Limb (tissue), 2 donors: ENCODE data around the gene FCAMR.
A peak's percentile ranks its signal among the peaks of the same experiment; 100 is the strongest.

Source experiments
- DNase-seq, 2 donors: peaks; one replicate each; pipeline ENCODE4 v3.0.0-alpha.2; 2016; ENCODE audit errors: extremely low spot score in 2 of 2

FCAMR gene

DNA sequence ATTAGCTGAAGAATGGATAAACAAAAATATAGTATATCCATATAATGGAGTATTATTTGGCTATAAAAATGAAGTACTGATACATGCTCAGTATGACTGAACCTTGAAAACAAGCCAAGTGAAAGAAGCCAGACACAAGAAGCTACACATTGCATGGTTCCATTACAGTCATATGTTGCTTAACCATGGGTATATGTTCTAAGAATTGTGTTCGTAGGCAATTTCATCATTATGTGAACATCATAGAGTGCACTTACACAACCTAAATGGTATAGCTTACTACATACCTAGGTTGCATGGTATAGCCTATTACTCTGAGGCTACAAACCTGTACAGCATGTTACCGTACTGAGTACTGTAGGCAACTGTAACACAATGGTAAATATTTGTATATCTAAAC lies 28.6 kb upstream of the FCAMR start:
- no peak for DNase-seq

DNA sequence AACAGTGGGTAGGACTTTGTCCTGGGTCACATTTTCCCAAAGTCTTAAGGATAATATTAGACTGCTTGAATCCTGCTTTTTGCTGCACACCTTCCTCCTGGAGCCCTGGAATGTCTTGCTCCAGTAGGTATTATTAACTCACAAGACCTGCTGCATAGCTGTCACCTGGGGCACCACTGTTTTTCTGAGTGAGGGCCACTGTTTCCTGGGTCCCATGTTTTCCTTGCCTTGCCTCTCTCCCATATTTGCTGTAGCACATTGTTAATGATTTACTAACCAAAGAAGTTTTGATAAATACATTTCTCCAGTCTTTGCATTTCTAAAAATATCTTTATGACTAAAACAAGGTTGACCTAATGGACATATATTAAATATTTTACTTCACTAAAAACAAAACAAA lies 22.5 kb upstream of the FCAMR start:
- no peak for DNase-seq

DNA sequence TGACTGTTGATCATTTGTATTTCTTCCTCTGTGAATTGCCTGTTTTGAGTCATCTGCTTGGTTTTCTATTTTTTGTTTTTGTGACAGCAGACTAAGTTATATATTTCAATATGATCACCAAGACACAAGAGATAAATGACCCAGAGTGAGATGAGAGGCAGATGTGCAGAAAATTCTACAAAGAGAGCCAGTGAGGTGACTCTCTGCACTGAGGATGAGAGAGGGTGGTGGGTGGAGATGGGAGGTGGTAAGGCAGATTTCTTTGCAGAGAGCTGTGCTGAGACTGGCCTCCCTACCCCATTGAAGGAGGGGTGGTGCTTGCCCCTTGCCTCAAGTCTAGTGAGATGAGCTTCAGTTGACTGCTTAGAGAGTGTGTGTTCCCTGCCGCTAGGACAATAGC lies 17.6 kb upstream of the FCAMR start:
- DNase-seq = no peak

DNA sequence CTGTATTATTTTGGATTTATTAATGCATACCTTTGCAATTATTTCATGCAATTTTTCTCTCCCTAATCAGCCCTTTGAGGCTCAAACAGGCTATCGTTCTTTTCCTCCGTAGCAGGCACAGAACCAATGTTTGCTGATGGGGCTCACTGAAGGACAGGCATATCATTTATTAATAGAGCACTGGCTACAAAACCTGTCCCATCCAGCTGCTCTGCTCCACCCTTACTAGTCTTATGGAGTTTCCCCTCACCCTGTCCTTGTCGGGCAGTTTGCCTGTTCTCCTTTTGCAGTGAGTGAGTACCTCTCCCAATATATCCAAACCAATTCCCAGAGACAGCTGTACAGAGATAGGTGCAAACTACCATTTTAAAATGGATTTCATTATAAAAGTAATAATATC lies 16.6 kb upstream of the FCAMR start:
- no peak for DNase-seq

DNA sequence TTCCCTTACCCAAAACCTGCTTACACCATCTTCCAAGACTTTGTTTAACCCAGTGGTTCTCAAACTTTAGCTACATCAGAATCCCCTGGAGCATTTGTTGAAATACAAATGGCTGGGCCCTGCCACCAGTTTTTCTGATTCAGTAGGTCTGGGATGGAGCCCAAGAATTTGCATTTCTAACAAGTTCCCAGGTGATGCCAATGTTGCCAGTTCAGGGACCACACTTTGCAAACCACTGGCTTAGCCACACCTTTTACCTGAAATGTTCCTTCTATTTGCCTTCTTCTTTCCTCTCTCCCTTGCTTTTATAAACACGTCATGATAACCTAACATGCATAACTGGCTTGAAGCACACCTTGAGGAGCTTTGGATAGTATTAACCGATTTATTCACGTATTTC lies 16.1 kb upstream of the FCAMR start:
- no peak for DNase-seq

DNA sequence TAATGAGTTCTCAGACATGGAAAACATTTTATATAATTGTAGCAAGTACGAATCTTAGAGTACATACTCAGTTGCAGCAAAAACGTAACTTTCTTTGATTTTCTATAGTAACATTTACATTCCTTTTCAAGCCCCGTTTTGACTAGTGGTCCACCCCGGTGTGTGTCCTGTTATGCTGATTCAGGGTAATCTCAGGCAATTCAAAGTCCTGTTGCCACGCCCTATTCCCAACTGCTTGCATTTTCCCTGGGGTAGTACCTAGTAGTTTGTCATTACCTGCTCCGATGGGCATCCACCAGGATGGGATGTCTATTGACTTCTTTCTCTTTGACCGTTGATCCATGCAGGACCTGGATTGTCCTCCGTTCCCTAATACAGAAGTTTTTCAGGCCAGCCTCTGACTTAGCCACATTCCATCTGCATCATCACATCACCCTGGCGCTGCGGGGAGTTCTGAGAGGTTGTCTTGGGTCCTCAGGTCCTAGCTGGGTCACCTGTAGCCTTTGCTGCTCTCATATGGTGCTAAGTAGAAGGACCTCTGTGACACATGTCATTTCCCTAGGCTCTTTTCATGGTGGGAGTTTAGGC lies 15.0 kb upstream of the FCAMR start:
- DNase-seq = no peak

DNA sequence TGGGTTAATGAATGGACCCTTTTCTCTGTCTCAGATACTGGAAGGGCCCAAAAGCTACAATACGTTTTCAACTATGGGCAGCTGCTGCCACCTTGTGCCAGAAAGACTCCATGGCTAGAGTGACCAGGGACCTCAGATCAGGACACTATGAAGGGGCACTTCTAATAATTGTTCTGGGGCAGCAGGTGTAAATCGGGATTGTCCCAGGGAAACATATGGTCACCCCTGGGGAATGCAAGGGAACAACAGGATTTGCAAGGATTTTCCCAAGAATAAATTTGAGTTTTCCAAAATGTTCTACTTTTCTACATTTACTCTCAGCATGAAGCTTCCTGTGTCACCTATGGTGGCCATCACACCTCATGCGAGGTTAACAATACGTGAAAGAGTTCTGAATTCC lies 12.0 kb upstream of the FCAMR start:
- peak; percentile 21 to 64 for DNase-seq

DNA sequence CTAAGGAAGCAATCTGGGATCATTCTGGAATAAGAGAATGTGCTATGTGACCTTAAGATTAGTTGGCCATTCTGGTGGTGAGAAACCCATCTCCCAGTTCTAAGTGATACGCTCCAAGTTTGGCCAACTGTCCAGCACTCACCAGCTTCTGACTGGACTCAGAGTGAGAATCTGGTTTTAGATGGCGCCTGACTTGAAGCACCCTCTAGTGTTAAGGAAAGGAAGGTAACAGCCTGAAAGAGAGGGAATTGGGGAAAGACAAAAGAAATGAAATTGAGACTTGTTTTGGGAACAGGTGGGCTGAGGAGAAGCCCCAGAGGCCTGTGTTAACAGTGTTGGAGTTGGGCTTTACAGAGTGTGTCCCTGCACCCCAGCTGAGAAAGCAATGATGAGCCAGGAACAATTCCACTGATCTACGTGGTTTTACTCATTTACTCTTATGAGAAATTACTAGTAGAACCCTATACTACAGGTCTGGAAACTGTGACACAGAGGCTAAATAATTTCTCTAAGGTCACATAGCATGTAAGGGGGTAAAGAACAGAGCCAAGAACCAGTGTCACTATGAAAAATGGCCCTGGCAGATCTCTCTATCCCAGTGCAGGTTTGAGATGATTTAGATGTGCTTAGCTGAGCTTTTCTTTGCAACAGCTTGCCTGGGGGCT lies 9.3 kb upstream of the FCAMR start:
- DNase-seq = no peak

DNA sequence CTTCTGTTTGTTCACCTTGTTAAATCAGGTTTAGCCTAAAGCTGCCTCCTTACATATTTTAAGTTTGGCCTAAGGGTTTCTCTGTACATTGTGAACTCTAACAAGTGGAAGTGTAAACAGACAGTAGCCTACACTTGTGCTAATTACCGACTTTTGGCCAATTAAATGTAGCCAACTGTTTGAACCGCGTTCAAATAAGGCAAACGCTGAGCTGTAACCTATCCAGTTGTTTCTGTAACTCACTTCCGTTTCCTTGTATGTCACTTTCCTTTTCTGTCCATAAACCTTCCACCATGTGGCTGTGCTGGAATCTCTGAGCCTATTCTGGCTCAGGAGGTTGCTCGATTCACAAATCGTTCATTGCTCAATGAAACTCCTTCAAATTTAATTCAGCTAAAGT lies 8.0 kb upstream of the FCAMR start:
- DNase-seq = no peak

DNA sequence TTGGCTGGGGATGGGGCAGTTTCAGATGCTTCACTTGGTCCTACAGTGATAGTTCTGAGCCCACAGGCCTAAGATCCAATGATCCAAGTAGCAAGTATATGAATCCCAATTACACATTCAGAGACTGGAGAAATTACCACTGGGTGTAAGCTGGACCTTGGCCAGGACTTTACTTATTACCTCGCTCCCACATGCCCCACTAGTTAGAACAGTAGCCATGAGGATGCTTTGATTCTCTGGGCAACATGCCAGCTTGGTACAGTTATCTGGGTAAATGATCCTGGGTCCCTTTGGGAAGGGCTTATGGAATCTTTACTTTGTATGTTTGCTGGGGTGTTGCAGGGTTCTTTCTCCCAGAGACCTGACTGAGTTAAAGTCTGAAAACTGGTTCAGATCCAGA lies 5.0 kb upstream of the FCAMR start:
- no peak for DNase-seq

DNA sequence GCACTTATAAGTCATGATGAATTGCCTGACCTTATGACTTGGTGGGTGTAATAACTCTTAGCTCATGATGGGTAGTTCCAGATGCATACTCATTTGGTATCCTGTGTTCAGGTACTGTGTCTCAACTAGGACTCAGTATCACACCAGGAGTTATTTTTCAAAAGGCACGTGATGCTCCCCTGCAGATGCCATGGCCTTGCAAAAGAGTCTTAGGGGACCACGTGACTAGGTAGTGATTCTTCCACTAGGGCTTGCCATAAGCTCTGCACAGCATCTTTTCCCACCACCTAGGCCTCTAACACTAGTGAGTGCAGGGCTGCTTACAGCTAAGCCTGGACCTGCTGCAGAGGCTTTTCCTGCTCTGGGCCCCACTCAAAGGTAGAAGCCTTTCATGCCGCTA lies 3.9 kb upstream of the FCAMR start:
- no peak for DNase-seq

DNA sequence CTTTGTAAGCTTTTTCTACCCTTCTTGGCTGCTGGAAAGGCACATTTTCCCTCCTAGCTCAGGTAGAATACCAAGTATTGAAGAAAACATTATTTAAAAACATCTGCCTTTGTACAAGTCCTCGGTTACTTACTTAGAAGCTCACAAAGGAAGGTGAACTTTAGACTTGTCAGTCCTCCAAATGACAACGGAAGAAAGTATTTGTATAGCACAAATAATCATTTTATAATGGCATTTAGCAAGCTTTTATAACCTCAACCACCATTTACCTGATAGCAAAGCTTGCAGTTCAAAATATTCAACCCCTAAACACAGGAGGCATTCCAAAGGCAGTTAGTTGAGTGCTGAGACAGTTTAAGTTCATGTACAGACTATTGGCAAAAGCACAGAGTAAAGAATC lies 2.5 kb upstream of the FCAMR start:
- DNase-seq = no peak

DNA sequence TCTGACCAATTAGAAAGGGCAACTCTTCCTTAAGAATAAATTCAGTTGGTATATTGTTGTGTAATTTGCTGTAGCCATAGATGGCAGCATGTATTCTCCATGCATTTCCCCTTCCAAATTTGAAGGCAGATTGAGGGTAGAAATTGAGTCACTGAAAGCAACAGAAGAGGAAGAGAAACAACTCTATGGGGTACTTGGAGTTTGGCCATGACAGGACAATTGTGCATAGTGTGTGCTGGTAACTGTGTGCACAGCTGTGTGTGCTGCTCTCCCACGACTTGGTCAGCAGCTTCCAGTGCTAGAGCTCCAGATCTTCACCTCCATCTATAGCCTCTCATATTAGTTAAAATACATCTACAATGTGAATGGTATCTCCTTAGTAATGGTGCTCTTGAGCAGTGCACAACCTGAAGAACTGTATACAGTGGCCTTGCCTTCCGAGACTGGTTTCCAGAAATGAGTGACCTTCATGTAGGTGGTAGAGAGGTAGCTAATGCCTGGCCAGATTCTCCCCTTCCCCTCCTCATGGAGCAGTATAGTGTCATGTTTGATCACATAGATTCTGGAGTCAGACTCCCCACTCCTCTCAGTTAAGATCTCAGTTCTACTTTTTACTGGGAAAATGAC lies 882 bp upstream of the FCAMR start:
- DNase-seq = no peak

DNA sequence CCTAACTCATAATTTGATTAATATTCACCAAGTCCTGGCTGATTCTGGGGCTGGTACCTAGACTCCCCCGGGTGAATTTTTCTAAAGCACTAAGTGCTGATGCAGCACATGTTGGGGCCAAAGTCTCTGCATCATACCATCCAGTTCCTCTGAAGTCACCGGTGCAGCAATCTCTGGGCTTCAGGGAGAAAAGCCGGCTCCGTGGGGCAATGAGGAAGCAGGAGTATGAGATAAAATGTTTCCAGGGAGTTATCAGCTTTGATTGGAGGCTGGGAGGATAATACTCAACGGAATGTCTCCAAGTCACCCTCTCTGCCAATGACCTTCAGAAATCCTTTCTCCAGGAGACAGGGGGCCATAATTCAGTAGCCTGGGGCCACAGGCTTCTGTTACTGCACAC lies 1.2 kb downstream of the FCAMR start:
- DNase-seq = no peak

DNA sequence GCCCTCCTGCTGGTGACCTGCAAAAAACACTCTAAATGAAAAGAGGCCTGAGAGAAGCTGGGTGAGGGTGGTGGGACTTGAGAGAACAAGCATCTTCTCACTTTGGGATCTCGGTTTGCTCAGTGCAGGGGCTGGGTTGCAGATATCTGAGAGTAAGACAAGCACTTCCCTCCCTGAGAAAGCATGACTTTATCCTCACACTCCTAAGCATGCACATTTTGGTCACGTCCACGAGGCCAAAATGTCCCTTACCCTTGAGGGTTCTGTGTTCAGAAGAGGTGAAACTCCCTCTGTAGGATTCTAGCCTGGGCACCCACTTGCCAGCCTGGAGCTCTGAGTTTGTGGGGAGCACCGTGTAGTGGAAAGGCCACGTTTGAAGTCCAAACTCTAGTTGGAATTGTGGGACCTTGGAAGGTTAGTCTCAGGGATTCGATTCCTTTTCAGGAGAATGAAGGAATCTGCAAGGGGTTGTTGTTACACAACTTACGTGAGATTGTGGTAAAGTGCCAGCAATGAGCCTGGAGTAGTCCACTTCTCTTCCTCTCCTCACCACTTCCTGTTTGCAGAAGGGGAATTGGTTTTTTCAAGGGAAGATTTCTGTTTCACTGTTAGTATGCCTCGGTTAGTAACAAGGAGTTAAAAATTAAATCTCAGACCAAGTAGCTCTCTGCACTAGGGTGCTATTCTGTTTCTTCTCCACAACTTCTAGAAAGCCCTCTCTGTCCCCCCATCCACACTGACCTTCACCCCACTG lies 3.0 kb downstream of the FCAMR start:
- no peak for DNase-seq

DNA sequence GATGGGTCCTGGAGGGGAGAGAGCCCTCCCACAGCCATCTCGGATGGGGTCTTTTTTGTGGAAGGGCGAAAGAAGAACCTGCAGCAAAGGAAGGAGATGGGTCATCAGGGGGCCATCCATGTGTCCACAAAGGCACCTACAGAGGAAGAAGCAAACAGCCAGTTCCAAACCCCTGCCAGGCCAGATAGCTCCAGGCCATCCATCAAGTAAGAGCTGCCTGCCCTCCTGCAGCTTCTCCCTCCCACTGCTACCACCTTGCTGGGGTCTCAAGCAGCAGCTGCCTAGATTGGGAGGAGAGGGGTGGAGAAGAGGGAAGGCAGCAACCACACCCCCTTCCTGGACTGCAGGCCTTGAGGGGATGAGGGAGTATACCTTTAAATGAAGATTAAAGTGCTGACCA lies 4.5 kb downstream of the FCAMR start:
- DNase-seq = no peak

DNA sequence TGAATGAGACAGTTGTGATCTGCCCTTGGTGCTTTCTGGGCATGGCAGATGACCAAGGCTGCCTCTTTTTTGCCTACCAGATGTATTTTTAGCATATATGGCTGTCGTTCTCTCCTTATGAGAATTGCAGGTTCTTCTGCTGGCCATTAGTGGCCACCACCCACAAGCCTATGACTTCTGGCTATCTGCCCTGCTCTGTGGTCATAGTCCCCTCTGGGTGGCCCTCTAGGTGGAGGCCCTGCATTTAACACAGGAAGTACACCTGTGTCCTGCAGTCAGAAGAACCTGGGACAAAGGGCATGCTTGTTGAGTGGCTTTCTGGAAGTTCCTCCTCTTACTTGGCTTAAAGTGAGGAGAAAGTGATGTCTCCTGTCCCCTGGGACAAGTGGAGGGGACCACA lies 6.5 kb downstream of the FCAMR start:
- DNase-seq = no peak

DNA sequence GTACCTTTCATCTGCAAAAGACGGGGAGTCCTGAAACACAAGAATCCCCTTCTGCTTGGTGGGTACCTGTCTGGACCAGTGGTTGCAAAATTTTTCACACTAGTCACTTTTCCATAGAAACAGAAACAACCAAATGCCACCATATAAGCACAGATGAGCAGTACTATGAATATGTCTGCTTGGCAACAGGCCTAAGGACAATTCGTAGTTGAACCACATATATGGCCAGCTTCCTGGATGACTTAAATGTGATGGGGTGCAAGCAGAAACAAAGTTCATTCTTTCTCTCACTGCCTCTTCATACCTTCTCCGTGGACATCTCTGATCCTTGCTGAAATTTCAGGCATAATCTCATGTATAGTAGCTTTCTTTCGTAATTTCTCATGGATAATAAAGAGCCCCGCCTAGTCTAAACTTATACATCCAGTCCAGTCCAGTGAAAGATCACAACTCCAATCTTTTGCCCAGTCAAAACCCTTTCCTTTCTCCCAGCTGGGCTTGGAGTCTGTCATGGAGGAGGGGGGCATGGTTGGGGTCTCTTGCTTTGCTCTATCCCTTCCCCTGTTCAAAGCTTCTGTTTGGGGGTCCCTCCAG lies 7.0 kb downstream of the FCAMR start:
- no peak for DNase-seq

DNA sequence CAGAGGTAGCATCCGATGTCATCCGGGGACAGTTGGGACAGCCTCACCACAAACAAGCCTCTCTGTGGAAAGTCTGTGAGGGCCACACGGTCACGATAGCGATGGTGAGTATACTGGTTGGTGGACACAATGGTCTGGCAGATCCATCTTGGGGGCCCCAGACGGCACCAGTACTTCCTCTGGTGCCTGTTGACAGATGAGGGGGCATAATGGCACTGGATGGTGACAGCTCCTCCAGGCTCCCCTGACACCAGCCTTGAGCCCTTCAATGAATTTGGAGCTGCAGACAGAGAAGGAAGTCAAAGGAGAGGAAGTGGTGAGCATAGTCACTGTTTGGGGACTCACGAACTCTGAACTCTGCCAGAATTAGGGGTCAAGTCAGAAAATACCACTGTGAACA lies 8.0 kb downstream of the FCAMR start:
- no peak for DNase-seq

DNA sequence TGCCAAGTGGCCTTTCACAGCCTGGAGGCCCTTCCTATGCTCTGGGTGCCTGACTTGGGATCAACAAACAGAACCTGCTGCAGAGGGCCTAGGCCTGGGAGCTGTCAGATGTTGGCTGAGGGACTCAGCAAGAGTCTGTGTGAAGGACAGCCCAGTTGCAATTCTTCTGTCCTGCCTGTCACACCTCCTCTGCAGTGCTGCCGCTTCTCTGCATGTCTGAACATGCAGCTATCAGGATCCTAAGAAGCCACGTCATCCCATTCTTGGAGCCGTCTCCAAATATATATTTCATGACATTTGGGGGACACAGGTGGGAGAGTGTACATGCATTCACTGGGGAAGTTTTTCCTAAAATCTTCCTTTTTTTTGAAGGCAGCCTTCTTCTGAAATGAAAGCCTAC lies 8.6 kb downstream of the FCAMR start:
- DNase-seq = no peak

DNA sequence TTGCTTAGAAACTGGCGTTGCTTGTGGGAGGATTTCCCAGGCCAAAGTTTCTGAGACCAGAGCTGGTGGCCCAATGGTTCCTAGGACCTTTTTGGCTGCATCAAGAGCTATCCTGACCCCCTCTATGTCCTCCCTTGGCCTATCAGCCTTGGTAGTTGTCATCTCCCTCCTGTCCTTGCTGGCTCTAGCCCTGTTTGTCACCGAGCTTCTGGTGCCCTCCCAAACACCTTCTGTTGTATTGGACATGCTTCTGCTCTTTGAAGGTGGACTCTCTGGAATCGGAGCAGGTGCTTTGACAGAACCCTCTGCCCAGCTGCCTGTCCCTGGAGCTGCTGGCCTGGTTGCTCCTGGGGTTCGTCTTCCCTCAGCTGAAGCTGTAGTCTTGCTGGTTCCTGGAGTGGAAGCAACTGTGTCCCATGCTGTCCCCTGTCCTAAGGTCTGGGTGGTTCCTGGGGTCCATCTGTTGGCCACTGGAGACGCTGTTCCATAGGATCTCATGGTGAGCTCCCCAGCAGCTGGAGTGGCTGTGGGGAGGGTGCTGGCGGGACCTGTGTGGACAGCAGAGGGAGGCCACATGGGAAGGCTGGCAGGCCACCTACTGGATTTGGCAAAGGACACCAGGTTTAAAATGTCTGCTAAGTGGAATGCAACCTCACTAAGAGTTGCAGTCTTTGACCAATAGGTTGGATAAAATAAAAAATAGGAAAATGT lies 9.4 kb downstream of the FCAMR start:
- DNase-seq = no peak

DNA sequence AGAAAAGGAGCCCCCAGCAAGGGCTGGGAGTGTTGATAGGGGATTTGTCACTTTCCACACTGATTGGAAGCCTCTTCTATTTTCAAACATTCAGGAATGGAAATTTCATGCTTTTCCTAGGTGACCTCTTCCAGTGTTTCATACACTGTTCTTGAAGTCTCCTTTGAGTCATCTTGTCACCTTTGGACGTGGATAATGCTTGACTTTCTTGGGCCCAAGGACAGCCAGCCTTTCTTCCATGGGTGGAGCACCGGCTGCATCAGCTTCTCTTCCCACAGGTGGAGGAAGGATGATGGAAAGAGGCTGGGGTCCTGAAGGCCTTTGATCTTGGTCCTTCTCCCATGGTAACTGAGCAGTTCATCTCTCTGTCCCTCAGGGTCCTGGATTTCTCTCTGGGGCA lies 12.1 kb downstream of the FCAMR start:
- no peak for DNase-seq
